NCI-H82 (cell line): ENCODE data around the gene GRHL3.

Source experiments
- DNase-seq: peaks from one replicate; lab custom pipeline; 2025; lab: John Stamatoyannopoulos, UW

GRHL3 gene

GRCh38 chr1:24403806-24404205 is 84.6 kb downstream of the GRHL3 start:
- DNase-seq = no peak
